ENCODE measurements around the gene ERBIN. TPM values are rescaled to one million over a fixed set of nuclear protein-coding genes. Genes with fewer than 3 reads are reported as not detected.
"Not testable (repeated sequence)": the region's sequence is repeated elsewhere in the genome, so short reads cannot be mapped to it uniquely, and the experiment has no call there.

Gene ERBIN
- total RNA-seq, 1 donor from 2014 or later = 77.4 TPM

DNA sequence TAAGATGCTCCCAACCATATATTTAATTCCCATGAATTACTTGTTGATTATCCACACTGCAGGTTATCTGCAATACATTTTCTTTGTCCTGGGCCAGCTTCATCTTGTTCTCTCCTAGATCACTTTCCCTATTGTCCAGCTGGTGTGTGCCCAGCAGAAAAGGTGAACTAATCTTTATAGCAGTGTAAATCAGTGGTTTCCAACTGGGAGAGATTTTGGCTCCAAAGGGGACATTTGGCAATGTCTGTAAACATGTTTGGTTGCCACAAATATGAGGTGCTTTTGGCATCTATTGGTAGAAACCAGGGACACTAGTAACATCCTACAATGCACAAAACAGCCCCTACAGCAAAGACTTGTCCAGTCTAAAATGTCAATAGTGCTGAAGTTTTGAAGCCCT lies 20.1 kb upstream of the ERBIN start:
- no peak overlapping the region for H3K4me3 ChIP-seq (ENCODE audit: low read depth, low read length)
- TF ChIP-seq, protein P1, sequence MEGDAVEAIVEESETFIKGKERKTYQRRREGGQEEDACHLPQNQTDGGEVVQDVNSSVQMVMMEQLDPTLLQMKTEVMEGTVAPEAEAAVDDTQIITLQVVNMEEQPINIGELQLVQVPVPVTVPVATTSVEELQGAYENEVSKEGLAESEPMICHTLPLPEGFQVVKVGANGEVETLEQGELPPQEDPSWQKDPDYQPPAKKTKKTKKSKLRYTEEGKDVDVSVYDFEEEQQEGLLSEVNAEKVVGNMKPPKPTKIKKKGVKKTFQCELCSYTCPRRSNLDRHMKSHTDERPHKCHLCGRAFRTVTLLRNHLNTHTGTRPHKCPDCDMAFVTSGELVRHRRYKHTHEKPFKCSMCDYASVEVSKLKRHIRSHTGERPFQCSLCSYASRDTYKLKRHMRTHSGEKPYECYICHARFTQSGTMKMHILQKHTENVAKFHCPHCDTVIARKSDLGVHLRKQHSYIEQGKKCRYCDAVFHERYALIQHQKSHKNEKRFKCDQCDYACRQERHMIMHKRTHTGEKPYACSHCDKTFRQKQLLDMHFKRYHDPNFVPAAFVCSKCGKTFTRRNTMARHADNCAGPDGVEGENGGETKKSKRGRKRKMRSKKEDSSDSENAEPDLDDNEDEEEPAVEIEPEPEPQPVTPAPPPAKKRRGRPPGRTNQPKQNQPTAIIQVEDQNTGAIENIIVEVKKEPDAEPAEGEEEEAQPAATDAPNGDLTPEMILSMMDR (conservative IDR thresholded peaks at IDR 0.05; ENCODE audit: low read depth, low read length) = no peak
- DNase-seq (ENCODE audit: low read depth) = no peak

DNA sequence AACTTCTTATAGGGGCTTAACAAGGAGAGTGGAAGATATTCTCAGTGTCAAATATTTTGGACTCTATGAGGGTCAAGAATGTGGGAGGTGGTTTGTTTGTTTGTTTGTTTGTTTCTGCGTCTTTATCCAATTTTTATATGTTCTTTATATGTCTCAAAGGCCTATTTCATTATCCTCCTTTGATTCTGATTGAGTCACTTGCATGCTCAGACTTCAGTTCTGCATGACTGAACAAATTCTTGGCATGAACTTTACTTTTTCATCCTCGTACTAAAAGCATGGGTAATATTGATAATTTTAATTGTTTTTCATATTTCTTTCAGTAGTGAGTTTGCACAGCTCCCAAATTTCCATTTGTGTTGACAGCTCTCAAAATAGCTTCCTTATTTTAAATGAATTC lies 19.2 kb upstream of the ERBIN start:
- DNase-seq (ENCODE audit: low read depth) = no peak
- TF ChIP-seq, protein P1 (conservative IDR thresholded peaks at IDR 0.05; ENCODE audit: low read depth, low read length) = no peak
- H3K4me3 ChIP-seq (ENCODE audit: low read depth, low read length) = no peak overlapping the region

DNA sequence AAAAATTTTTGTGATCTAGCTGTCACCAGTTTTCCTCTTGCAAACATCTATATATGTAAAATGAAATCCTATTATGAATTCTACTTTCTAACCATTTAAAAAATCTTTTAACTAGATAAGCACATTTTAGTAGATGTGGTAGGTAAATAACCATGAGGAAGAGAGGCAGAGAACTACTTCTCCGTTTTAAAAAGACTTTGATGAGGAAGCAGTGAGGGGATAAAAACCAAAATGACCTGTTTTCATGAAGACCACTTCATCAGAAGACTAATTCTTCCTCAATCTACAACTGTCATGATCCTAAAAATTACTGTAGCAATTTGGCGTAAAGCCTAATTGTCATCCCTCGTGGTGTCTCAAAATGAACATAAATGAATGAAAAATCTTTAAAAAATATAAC lies 15.7 kb upstream of the ERBIN start:
- no peak overlapping the region for H3K4me3 ChIP-seq (ENCODE audit: low read depth, low read length)
- no peak for DNase-seq (ENCODE audit: low read depth)
- TF ChIP-seq, protein P1 (conservative IDR thresholded peaks at IDR 0.05; ENCODE audit: low read depth, low read length) = no peak

DNA sequence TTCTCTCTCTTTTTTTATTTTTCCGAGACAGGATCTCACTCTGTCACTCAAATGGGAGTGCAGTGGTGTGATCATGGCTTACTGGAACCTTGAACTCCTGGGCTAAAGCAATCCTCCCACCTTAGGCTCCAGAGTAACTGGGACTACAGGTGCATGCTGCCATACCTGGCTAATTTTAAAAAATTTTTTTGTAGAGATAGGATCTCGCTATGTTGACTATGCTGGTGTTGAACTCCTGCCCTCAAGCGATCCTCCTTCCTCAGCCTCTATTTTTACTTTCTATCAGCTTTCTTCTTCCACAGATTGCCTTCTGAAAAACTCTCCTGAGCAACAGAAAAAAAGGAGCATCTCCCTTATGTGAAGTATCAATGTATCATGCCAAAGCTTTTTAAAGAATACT lies 14.1 kb upstream of the ERBIN start:
- no peak for DNase-seq (ENCODE audit: low read depth)
- TF ChIP-seq, protein P1 (conservative IDR thresholded peaks at IDR 0.05; ENCODE audit: low read depth, low read length) = no peak
- H3K4me3 ChIP-seq (ENCODE audit: low read depth, low read length) = no peak overlapping the region

DNA sequence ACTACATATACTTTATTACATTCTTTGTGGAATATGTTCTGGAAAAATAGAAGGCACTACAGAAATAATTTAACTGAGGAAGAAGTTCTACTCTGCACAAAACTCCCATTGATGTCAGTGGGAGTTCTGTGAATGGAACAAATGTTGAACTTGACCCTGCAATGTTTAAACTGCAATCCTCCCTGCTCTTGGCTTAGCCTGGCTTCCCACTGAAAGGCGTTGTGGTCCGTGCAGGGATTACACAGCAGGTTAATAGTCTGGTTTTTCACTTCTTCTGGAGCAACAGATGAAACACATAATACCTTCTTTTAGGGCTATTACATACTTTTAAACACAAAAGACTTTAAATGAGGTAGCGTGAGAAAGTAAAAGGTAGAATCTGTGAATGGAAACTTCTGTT lies 12.9 kb upstream of the ERBIN start:
- no peak overlapping the region for H3K4me3 ChIP-seq (ENCODE audit: low read depth, low read length)
- TF ChIP-seq, protein P1 (conservative IDR thresholded peaks at IDR 0.05; ENCODE audit: low read depth, low read length) = no peak
- DNase-seq (ENCODE audit: low read depth) = no peak

DNA sequence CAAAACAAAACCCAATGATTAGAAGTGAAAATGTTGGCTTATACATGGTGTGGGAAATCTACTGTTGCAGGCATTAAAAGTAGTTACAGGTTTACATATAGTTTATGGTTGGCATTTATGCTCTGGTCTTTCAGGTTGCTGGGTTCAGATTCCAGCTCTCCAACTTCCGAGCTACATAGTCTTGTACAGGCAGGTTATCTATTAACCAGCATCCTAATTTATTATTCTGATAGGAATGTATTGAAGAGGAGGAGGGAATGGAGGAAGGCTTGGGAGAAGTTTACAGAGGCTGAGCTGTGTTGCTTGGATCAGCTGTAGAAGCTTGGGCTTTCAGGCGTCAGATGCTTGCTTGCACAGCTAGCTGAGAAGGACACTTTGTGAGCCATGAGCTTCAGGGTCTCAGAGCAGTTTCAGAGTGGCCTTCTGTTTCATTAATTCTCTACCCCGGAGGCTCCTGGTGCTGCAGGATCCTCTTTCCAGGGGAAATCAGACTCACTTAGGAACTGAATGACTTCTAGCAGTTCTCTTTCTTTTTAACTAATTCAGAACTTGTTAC lies 11.7 kb upstream of the ERBIN start:
- DNase-seq (ENCODE audit: low read depth) = no peak
- H3K4me3 ChIP-seq (ENCODE audit: low read depth, low read length) = no peak overlapping the region
- TF ChIP-seq, protein P1 (conservative IDR thresholded peaks at IDR 0.05; ENCODE audit: low read depth, low read length) = no peak

DNA sequence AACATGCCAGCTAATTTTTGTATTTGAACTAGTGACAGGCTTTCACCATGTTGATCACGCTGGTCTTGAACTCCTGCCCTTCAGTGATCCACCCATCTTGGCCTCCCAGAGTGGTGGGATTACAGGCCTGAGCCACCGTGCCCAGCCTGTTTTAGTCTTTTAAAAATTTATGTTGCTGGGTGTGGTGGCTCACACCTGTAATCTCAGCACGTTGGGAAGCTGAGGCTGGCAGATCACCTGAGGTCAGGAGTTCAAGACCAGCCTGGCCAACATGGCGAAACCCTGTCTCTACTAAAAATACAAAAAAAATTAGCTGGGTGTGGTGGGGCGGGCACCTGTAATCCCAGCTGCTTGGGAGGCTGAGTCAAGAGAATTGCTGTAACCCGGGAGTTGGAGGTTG lies 10.7 kb upstream of the ERBIN start:
- DNase-seq (ENCODE audit: low read depth); H3K4me3 ChIP-seq (ENCODE audit: low read depth, low read length): not testable (repeated sequence)

All from epithelial cell of proximal tubule (primary cell).